Measurements from ENCODE around the gene FARP1. TPM values are rescaled to one million over a fixed set of nuclear protein-coding genes. Genes with fewer than 3 reads are reported as not detected.
A peak's percentile ranks its signal among the peaks of the same experiment; 100 is the strongest.

FARP1 gene
- total and polyA plus RNA-seq, 2 donors: 5.8 to 7.5 TPM

GRCh38 chr13:98490195-98490836, 347.4 kb downstream of the FARP1 start:
- peaks cover 11 to 16% of the 10 kb centered on the region in 2 donors for H3K36me3 ChIP-seq (ENCODE audit: control insufficient read depth in 2 of 2, insufficient read depth in 2 of 2, low read length in 1 of 2)
- H3K27ac ChIP-seq (ENCODE audit: low read depth in 1 of 2, low read length in 1 of 2): no peak overlapping the region
- no peak overlapping the region for H3K4me3 ChIP-seq (ENCODE audit: low read length in 2 of 2)
- H3K4me1 ChIP-seq (ENCODE audit: control insufficient read depth in 2 of 2, insufficient read depth in 2 of 2, low read length in 2 of 2): peaks cover 2 to 16% of the 10 kb centered on the region in 2 donors
- no peak for DNase-seq (ENCODE audit: low read depth in 6 of 9, low spot score in 9 of 9)
- WGBS: 85% methylated on average over 9 of the region's 9 CpGs
- H3K27me3 ChIP-seq (ENCODE audit: control insufficient read depth in 2 of 2, insufficient read depth in 1 of 2, low read length in 1 of 2): no peaks in the 10 kb centered on the region
- no peaks in the 10 kb centered on the region for H3K9me3 ChIP-seq (ENCODE audit: control insufficient read depth in 2 of 2, insufficient read depth in 1 of 2, low read length in 1 of 2)

- no peak overlapping the region for H3K27ac ChIP-seq (ENCODE audit: low read depth in 1 of 2, low read length in 1 of 2)
- no peaks in the 10 kb centered on the region for H3K9me3 ChIP-seq (ENCODE audit: control insufficient read depth in 2 of 2, insufficient read depth in 1 of 2, low read length in 1 of 2)
- no peak overlapping the region for H3K4me3 ChIP-seq (ENCODE audit: low read length in 2 of 2)
- 89% methylated on average over 8 of the region's 8 CpGs for WGBS
- DNase-seq (ENCODE audit: low read depth in 6 of 9, low spot score in 9 of 9): no peak
- peaks cover 2 to 14% of the 10 kb centered on the region in 2 donors for H3K4me1 ChIP-seq (ENCODE audit: control insufficient read depth in 2 of 2, insufficient read depth in 2 of 2, low read length in 2 of 2)
- H3K27me3 ChIP-seq (ENCODE audit: control insufficient read depth in 2 of 2, insufficient read depth in 1 of 2, low read length in 1 of 2): no peaks in the 10 kb centered on the region
- H3K36me3 ChIP-seq (ENCODE audit: control insufficient read depth in 2 of 2, insufficient read depth in 2 of 2, low read length in 1 of 2): peaks cover 11 to 18% of the 10 kb centered on the region in 2 donors
Observed at GRCh38 chr13:98490866-98491265, 348.0 kb downstream of the FARP1 start.

- no peak overlapping the region for H3K4me3 ChIP-seq (ENCODE audit: low read length in 2 of 2)
- WGBS: 95% methylated on average over 6 of the region's 6 CpGs
- no peaks in the 10 kb centered on the region for H3K27me3 ChIP-seq (ENCODE audit: control insufficient read depth in 2 of 2, insufficient read depth in 1 of 2, low read length in 1 of 2)
- H3K9me3 ChIP-seq (ENCODE audit: control insufficient read depth in 2 of 2, insufficient read depth in 1 of 2, low read length in 1 of 2): no peaks in the 10 kb centered on the region
- peaks cover 11 to 19% of the 10 kb centered on the region in 2 donors for H3K36me3 ChIP-seq (ENCODE audit: control insufficient read depth in 2 of 2, insufficient read depth in 2 of 2, low read length in 1 of 2)
- DNase-seq (ENCODE audit: low read depth in 6 of 9, low spot score in 9 of 9): no peak
- peaks cover 3 to 14% of the 10 kb centered on the region in 2 donors for H3K4me1 ChIP-seq (ENCODE audit: control insufficient read depth in 2 of 2, insufficient read depth in 2 of 2, low read length in 2 of 2)
- no peak overlapping the region for H3K27ac ChIP-seq (ENCODE audit: low read depth in 1 of 2, low read length in 1 of 2)
Observed at GRCh38 chr13:98492335-98493041, 349.6 kb downstream of the FARP1 start.

- Histone ChIP-seq H3K9me3 (ENCODE audit: control insufficient read depth in 2 of 2, insufficient read depth in 1 of 2, low read length in 1 of 2) (no peaks in the 10 kb centered on the region), H3K27me3 (ENCODE audit: control insufficient read depth in 2 of 2, insufficient read depth in 1 of 2, low read length in 1 of 2) (no peaks in the 10 kb centered on the region), H3K4me3 (ENCODE audit: low read length in 2 of 2) (no peak overlapping the region), H3K36me3 (ENCODE audit: control insufficient read depth in 2 of 2, insufficient read depth in 2 of 2, low read length in 1 of 2) (peaks cover 12 to 23% of the 10 kb centered on the region in 2 donors), H3K27ac (ENCODE audit: low read depth in 1 of 2, low read length in 1 of 2) (no peak overlapping the region), H3K4me1 (ENCODE audit: control insufficient read depth in 2 of 2, insufficient read depth in 2 of 2, low read length in 2 of 2) (peaks cover 7 to 10% of the 10 kb centered on the region in 2 donors)
- DNase-seq (ENCODE audit: low read depth in 6 of 9, low spot score in 9 of 9): no peak
- 97% methylated on average over 6 of the region's 6 CpGs for WGBS
Observed at GRCh38 chr13:98493042-98493712, 350.3 kb downstream of the FARP1 start.

GRCh38 chr13:98494769-98495168, 351.9 kb downstream of the FARP1 start:
- WGBS: 98% methylated on average over 13 of the region's 13 CpGs
- Histone ChIP-seq H3K27ac (ENCODE audit: low read depth in 1 of 2, low read length in 1 of 2) (peak overlapping the region in 1 of 2 donors; percentile 9), H3K9me3 (ENCODE audit: control insufficient read depth in 2 of 2, insufficient read depth in 1 of 2, low read length in 1 of 2) (no peaks in the 10 kb centered on the region), H3K4me1 (ENCODE audit: control insufficient read depth in 2 of 2, insufficient read depth in 2 of 2, low read length in 2 of 2) (peaks cover 7 to 9% of the 10 kb centered on the region in 2 donors), H3K27me3 (ENCODE audit: control insufficient read depth in 2 of 2, insufficient read depth in 1 of 2, low read length in 1 of 2) (no peaks in the 10 kb centered on the region), H3K4me3 (ENCODE audit: low read length in 2 of 2) (no peak overlapping the region), H3K36me3 (ENCODE audit: control insufficient read depth in 2 of 2, insufficient read depth in 2 of 2, low read length in 1 of 2) (peaks cover 21 to 35% of the 10 kb centered on the region in 2 donors)
- no peak for DNase-seq (ENCODE audit: low read depth in 6 of 9, low spot score in 9 of 9)

- H3K4me1 ChIP-seq (ENCODE audit: control insufficient read depth in 2 of 2, insufficient read depth in 2 of 2, low read length in 2 of 2): peaks cover 0 to 7% of the 10 kb centered on the region in 2 donors
- DNase-seq (ENCODE audit: low read depth in 6 of 9, low spot score in 9 of 9): no peak
- 89% methylated on average over 15 of the region's 15 CpGs for WGBS
Observed at GRCh38 chr13:98495627-98496478, 353.0 kb downstream of the FARP1 start.

GRCh38 chr13:98496479-98496791, 353.5 kb downstream of the FARP1 start:
- H3K9me3 ChIP-seq (ENCODE audit: control insufficient read depth in 2 of 2, insufficient read depth in 1 of 2, low read length in 1 of 2): no peaks in the 10 kb centered on the region
- no peak overlapping the region for H3K4me3 ChIP-seq (ENCODE audit: low read length in 2 of 2)
- peaks cover 22 to 30% of the 10 kb centered on the region in 2 donors for H3K36me3 ChIP-seq (ENCODE audit: control insufficient read depth in 2 of 2, insufficient read depth in 2 of 2, low read length in 1 of 2)
- DNase-seq (ENCODE audit: low read depth in 6 of 9, low spot score in 9 of 9): no peak
- 95% methylated on average over 3 of the region's 3 CpGs for WGBS
- no peak overlapping the region for H3K27ac ChIP-seq (ENCODE audit: low read depth in 1 of 2, low read length in 1 of 2)
- peaks cover 0 to 7% of the 10 kb centered on the region in 2 donors for H3K4me1 ChIP-seq (ENCODE audit: control insufficient read depth in 2 of 2, insufficient read depth in 2 of 2, low read length in 2 of 2)
- no peaks in the 10 kb centered on the region for H3K27me3 ChIP-seq (ENCODE audit: control insufficient read depth in 2 of 2, insufficient read depth in 1 of 2, low read length in 1 of 2)

More at GRCh38 chr13:98495627-98496478, 353.0 kb downstream of the FARP1 start:
- Histone ChIP-seq H3K36me3 (ENCODE audit: control insufficient read depth in 2 of 2, insufficient read depth in 2 of 2, low read length in 1 of 2) (peaks cover 22 to 34% of the 10 kb centered on the region in 2 donors), H3K27ac (ENCODE audit: low read depth in 1 of 2, low read length in 1 of 2) (peak overlapping the region in 1 of 2 donors; percentile 15), H3K27me3 (ENCODE audit: control insufficient read depth in 2 of 2, insufficient read depth in 1 of 2, low read length in 1 of 2) (no peaks in the 10 kb centered on the region), H3K9me3 (ENCODE audit: control insufficient read depth in 2 of 2, insufficient read depth in 1 of 2, low read length in 1 of 2) (no peaks in the 10 kb centered on the region), H3K4me3 (ENCODE audit: low read length in 2 of 2) (no peak overlapping the region)

GRCh38 chr13:98496966-98497365, 354.1 kb downstream of the FARP1 start:
- peaks cover 22 to 30% of the 10 kb centered on the region in 2 donors for H3K36me3 ChIP-seq (ENCODE audit: control insufficient read depth in 2 of 2, insufficient read depth in 2 of 2, low read length in 1 of 2)
- H3K27ac ChIP-seq (ENCODE audit: low read depth in 1 of 2, low read length in 1 of 2): no peak overlapping the region
- no peak for DNase-seq (ENCODE audit: low read depth in 6 of 9, low spot score in 9 of 9)
- no peak overlapping the region for H3K4me3 ChIP-seq (ENCODE audit: low read length in 2 of 2)
- 88% methylated on average over 8 of the region's 8 CpGs for WGBS
- no peaks in the 10 kb centered on the region for H3K9me3 ChIP-seq (ENCODE audit: control insufficient read depth in 2 of 2, insufficient read depth in 1 of 2, low read length in 1 of 2)
- no peaks in the 10 kb centered on the region for H3K27me3 ChIP-seq (ENCODE audit: control insufficient read depth in 2 of 2, insufficient read depth in 1 of 2, low read length in 1 of 2)
- H3K4me1 ChIP-seq (ENCODE audit: control insufficient read depth in 2 of 2, insufficient read depth in 2 of 2, low read length in 2 of 2): peaks cover 0 to 7% of the 10 kb centered on the region in 2 donors

Data from thymus (tissue), 11 donors.